SIG-M5 treated with dmso at 0.1 percent for 504 hours (cell line): ENCODE data around the gene ZBTB25.

Source experiments
- DNase-seq: peaks from one replicate; lab custom pipeline; 2025; ENCODE audit not compliant: unreplicated experiment; lab: John Stamatoyannopoulos, UW

The ZBTB25 gene

DNA sequence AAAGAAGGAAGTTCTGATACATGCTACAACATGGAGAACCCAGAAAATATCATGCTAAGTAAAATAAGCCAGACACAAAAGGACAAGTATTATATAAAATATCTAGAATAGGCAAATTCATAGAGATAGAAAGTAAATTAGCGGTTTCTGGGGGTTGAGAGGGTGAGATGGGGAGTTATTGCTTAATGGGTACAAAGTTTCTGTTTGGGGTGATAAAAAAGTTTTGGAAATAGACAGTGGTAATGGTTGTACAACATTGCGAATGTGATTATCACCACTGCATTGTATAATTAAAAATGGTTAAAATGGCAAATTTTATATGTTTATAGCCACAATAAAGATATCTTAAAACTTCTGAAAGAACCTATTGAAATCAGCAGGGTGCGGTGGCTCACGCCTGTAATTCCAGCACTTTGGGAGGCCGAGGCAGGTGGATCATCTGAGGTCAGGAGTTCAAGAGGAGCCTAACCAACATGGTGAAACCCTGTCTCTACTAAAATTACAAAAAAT is 15.0 kb downstream of the ZBTB25 start:
- DNase-seq = no peak

DNA sequence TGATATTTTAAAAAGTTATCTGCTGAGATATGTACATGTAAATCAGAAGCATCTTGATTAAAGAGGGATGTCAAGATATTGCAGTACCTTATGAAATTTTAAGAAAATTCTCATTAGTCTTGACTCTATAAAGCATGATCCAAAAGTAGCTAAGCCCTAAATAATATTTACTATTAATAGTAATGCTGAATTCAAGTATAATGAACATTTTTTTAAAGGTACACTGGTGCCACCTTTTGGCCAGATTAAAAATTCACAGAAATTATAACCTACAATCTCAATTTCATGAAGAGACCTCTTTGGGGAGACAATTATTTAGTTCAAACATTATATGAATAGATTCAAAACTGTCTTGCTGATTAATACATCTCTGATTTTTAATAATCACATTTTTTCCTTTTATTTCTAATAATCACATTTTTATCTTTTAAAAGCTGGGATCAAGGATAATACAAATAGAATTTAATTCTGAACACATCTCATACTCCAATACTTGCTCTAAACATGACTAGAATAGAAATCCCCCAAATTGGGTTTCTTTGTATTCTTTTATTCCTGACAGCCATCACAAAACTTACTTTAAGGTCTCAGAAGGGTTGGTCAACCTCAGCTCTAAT is 24.9 kb downstream of the ZBTB25 start:
- no peak for DNase-seq

DNA sequence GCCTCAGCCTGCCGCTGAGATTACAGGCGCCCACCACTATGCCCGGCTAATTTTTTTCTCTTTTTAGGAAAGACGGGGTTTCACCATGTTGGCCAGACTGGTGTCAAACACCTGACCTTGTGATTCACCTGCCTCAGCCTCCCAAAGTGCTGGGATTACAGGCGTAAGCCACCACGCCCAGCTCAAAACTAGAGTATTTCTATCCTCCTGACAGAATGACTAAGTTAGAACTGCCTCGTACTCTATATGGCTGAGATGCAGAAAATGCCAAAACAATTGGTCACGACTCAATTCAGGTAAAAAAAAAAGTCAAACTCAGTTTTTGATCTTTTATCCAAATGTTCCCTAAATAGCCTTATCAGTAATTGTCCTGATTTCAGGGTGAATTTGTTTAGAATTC is 27.2 kb downstream of the ZBTB25 start:
- DNase-seq = no peak

DNA sequence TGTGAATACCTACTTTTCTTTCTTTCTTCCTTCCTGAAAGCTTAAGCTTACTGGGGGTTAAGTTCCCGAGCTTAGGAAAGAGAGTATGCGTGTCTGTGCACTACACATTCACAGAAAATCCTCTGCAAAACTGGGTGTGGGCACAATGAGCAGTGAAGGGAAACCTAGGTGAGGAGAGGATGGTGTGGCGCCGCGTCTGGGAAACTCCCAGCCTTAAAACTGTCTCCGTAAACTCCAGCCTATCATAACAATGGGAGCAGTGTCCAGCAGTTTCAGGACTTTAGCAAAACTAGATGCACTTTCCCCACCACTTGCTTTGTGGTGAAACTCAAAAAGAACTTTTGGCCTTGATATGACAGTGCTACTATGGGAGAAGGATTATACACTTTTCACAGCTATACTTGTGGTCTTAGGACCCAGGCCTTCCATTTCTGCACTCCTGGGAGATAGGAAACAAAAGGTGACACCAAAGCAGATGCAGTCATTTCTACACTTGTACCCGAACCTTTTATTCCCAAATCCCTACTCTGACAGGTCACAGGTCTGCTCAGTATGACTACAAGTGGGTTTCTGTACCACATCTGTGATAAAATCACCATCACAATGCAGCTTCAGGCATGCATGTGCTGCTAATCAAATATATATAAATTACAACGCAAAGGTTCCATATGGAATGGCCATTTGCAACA is 27.9 kb downstream of the ZBTB25 start:
- DNase-seq = no peak

DNA sequence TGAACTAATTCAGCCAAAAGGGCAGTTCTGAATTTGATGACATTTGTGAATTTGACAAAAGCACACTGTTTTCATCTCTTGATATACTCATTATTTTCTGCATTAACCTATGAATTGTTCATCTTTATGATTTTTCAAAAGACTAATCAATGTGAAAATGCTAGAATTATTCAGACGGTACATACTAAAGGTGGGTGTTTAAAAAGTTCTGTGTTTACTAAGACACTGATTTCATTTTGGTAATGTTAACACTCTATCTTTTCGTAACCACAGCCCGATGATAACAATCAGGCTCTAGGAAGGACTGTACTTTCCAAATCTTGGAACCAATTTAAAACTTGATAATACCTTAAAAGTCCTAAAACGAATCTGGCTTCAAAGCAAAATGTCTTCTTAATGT is 28.9 kb downstream of the ZBTB25 start:
- no peak for DNase-seq

DNA sequence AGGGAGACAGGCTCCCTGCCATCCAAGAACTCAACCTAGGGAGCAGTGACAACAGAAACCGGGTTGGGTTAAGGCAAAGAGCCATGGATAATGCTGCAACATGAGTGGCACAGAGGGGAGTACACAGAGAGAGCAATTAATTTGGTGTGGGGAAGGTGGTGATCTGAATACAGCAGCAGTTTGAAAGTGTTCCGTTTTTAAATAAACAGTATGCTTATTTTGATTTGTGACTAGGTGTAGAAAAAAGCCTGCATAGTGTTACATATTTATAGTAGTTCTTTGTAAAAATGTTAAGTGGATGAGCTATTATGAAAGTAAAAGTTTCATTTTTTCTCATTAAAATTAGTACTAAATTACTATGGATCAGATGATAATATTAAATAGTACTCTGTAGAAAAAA is 29.6 kb downstream of the ZBTB25 start:
- no peak for DNase-seq

DNA sequence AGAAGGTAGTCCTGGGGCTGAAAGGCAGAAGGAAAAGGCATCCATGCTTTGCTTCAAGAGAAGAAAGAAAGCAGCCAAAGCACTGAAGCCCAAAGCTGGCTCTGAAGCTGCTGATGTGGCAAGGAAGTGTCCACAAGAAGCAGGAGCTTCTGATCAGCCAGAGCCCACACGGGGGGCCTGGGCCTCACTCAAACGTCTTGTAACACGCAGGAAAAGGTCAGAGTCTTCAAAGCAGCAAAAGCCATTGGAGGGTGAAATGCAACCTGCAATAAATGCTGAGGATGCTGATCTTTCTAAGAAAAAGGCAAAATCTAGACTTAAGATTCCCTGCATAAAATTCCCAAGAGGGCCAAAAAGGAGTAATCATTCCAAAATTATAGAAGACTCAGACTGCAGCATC is 35.2 kb downstream of the ZBTB25 start:
- DNase-seq = no peak

DNA sequence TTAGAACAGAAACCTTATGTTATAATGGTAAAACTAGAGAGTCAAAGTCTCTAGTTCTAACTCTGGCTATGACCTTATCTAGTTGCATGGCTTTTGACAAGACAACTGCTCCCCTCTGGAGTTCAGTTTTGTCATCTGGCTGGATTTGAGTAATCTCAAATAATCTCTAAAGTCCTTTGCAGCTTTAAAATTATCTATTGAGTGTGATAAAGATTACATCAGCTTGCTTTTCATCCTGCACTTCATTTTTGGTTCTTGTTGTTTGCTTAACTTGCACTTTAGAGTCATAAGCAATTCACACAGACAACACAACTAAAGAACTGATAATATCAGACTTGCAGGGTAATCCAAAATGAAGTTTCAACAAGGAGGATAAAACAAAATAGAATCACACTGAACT is 36.1 kb downstream of the ZBTB25 start:
- DNase-seq = no peak

DNA sequence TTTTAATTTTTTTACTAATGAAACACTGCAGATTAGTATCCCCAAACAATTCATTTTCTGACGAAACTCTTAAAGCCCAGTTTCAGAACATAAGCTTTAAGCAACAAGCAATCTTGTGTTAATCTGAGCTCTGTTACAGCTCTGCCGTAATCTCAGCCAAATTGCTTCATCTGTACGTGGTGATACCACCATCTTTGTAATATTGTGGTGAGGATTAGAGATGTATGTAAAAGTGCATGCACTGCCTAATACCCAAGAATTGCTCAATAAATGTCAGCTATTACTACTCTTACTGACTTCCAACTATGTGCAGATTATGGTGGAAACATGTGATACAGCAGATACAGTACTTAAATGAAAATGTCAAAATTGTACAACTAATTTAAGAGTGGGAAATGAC is 36.5 kb downstream of the ZBTB25 start:
- DNase-seq = peak; percentile 23

DNA sequence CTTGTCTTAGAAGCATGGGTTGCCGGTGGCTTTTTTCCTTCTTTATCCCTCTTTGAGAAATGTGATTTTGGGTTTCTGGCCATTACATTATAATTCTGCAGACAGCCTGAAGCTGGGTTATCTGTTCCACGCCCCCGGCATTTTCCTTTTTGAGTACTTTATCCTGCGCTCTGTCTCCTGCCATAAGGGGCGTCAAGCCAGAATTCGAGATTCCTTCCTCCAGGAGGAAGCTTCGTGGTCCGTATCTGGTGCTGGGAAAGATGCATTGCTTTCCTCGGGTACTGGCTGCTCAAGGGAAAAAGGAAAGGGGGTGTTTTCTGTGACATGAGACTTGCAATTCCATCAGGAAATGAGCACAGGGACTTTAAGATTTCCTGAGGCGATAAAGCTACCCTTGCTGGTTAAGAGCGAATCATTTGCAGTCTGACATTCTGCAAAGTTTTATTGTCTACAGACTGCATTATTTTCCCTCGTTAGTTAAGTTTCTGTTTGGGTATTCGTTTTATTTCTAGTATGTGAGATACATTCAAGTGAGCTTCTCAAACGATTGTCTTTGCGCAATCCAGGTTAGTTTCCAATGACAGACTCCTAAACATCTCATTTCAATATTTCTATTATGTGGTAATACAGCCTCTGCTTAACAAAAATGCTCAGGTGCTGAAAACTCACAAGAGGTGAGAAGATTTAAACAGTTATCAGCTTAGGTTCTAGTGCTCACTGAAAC is 37.6 kb downstream of the ZBTB25 start:
- no peak for DNase-seq

DNA sequence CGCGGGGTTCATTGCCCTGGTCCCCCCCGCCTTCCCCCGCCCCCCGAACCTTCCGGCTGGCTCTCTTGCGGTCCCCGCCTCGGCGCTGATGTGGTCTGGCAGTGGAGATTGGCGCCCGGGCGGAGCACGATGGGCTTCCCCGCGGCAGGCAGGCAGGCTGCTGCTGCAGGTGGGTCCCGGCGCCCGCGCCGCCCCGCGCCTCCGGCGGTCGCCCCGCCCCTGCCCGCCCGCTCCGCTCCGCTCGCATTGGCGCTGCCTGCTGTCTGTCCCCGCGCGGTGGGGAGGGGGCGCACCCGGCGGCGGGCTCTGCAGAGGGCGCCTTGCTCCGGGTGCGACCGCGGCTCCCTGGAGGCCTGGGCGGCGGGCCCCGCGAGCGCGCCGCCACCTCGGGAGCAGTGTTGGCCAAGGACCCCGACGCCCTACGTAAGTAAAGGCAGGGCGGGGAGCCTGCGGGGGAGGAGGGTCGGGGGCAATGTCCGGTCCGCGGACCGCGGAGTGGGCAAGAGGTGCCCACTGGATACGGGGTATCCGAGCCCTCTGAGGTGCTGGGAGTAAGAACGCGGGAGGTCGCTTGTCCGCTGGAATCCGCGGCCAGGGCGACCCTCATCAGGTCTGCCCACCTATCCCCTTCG is 38.3 kb downstream of the ZBTB25 start, which contains the start of gene AKAP5:
Gene AKAP5, plus strand, starts transcription at position 309 of the 632 bp plus-strand sequence. CDS start 2,896 bp downstream, outside the sequence.
- DNase-seq = peak; percentile 20

DNA sequence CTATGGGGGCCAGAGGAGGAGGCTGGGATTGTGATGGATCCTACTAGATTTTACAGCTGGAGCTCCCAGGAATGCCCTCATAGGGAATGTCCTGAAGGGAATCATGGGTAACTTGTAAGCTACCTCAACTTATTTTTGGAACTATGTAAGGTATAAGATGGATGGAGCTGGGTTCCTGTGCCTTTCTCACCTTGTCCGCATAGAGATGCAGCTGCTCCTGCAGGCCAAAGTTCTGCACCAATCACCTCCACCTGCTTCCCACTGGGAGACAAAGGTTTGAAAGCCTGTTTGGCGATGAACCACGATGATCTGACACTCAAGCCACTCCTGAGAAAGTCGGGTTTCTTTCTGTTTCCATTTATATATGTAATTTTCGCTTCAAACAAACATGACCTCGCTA is 39.0 kb downstream of the ZBTB25 start:
- DNase-seq = no peak

DNA sequence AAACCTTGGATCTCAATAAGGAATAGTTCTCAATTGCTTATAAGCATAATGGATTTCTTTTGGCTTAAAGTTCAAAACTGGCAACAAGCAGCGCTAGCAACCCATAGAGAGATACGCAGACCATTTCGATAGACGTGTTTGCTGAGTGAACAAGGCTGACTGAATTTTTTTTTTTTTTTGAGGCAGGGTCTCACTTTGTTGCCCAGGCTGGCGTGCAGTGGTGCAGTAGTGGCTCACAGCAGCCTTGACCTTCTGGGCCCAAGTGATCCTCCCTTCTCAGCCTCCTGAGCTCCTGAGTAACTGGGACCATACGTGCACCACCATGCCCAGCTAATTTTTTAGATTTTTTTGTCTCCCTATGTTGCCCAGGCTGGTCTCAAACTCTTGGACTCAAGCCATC is 39.8 kb downstream of the ZBTB25 start:
- DNase-seq = no peak

DNA sequence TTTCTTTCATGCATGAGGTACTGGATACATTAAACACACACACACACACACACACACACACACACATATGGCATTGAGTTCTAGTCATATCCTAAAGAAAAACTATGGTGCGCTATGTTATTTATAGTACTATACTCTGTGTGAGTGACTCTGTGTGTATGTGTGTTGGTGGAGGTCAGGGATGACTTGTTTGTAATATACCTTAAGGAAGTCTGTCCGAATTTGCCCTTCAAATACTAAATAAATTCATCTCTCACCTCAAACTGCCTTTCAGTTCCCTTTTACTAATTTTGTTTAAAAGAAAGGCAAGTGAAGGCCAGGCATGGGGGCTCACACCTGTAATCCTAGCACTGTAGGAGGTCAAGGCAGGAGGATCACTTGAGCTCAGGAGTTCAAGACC is 40.4 kb downstream of the ZBTB25 start:
- no peak for DNase-seq

DNA sequence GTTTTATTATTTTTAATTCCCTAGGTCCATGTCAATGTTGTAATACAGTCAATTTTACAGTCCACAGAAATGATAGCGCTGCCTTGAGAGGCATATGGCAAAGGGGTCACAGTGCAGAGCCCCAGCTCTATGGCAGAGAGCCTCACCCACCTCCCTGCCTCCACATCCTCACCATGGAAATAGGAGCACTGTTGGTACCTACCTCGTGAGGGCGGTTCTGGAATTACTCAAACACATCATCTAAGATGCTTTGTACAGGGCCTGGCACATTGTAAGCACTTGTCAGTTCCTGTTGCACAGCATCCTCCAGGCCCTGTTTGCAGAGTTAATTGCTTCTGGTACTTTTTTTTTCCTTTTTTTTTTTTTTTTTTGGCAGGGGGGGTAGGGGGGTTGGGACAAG is 42.4 kb downstream of the ZBTB25 start:
- DNase-seq = no peak

DNA sequence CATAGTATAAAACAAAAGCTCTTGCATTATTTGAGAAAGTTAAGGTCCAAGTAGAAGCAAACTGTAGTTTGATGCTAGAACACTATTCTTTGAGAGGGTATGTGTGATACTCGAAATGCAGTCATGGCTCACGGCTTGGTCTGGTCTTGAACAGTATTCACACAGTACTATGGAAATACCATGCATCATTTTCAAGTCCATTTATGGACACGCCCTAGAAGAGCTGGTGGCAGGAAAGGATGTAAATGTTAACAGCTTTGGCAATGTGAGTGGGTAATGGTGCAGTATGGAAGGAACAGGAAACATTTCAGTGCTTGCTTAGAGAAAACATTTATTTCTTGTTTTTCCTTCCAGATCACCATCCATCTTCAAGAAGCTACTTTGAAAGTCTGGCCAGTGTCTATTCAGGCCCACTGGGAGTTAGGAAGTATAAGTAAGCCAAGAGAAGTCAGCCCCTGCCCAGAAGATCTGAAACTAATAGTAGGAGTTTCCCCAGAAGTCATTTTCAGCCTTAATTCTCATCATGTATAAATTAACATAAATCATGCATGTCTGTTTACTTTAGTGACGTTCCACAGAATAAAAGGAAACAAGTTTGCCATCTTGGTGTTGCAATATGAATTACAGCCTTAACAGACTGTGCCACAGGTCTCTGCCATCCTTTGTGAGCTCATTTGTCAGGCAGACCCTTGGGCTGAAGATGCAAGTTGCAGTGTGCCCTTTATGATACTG is 44.1 kb downstream of the ZBTB25 start:
- no peak for DNase-seq

DNA sequence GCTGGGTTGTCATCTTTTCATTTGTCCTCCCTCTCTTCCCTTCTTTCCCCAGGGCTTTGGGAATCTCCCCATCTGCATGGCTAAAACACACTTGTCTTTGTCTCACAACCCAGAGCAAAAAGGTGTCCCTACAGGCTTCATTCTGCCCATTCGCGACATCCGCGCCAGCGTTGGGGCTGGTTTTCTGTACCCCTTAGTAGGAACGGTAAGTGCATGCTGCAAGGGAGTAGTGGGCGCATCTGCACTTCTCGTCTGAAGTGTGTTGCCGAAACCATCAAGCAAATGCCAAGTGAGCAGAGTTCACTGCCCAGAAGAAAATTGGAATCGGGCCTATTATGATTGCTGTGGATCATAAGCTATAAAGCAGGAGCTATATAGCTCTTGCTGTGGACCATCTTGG is 49.0 kb downstream of the ZBTB25 start:
- DNase-seq = no peak

DNA sequence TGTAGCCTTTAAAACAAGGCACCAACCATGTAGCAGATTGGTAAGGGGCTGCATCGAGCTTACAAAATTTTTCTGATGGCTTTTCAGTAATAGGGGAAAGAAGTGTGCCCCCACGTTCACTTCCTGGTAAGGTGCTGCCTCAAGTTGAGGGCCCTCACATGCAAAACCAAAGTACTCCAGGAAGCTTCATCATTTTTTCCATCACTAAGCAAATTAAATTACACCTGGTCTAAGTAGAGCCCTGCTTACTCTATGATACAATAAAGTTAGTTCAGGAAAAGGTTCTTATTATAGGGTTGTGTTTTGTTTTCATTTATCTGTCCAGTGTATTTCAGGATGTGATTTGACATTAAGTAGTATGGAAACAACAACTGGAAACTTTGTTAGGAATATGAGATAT is 53.4 kb downstream of the ZBTB25 start:
- DNase-seq = no peak

DNA sequence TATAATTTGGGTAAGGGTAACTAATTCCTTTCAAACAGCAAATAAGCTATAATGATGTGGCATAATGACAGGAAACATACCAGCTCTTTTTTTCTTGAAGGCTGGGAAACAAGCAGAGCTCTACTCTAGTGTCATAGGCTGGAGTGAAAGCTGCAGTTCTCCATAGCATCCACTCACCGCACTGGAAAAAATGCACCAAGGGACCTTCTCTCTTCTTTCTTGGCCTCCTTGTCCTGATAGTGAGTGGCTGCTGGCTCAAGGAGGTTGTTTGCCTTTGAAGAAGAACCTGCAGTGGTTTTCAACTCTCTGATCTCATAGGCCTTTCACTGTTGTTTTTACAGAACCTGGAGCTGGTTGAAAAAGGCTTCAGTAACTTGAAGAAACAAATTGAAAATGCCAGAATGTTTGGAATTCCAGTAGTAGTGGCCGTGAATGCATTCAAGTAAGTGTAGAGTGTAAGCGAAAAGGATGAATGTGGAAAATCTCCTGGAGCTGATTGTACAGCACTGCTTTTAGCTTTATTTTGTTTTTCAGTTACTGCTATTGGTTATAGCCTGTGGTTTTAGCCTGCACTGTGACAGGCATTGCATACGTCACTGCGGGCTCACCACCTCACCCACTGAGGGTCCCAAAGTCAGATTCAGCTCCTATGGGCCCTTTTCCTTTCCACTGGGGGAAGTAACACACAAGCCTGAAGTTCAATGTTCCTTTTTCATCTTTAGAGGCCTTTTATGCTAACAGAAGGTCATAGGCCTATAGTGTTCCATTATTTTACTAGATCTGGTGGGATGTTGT is 55.6 kb downstream of the ZBTB25 start:
- DNase-seq = no peak
